Forelimb muscle (tissue), 1 donor: ENCODE data around the gene CPNE4. TPM values are rescaled to one million over a fixed set of nuclear protein-coding genes. Genes with fewer than 3 reads are reported as not detected.

Source experiments
- DNase-seq: peaks from one replicate; pipeline ENCODE4 v3.0.0-alpha.2; 2013; ENCODE audit warnings: low read depth
- polyA plus RNA-seq: library from polyadenylated mRNA; unstranded; fragments of 120-200 nt; gene quantifications from one replicate; pipeline ENCODE4 v1.2.1, GENCODE V29; 2013; ENCODE audit not compliant: insufficient read length

Gene CPNE4
- polyA plus RNA-seq, 1 donor, result 0.23 TPM

GRCh38 chr3:131602011-131602779 is 432.6 kb downstream of the CPNE4 start:
- no peak for DNase-seq

GRCh38 chr3:131597816-131598215 is 437.0 kb downstream of the CPNE4 start:
- DNase-seq, result no peak

GRCh38 chr3:131596884-131597283 is 437.9 kb downstream of the CPNE4 start:
- DNase-seq, result no peak

GRCh38 chr3:131591394-131592014 is 443.3 kb downstream of the CPNE4 start:
- DNase-seq, result no peak

GRCh38 chr3:131586277-131586676 is 448.5 kb downstream of the CPNE4 start:
- no peak for DNase-seq

GRCh38 chr3:131582438-131582837 is 452.4 kb downstream of the CPNE4 start:
- no peak for DNase-seq

- DNase-seq, result no peak
Measured at GRCh38 chr3:131568460-131568859, 466.4 kb downstream of the CPNE4 start.

- no peak for DNase-seq
Measured at GRCh38 chr3:131564812-131565211, 470.0 kb downstream of the CPNE4 start.

GRCh38 chr3:131561511-131561910 is 473.3 kb downstream of the CPNE4 start:
- no peak for DNase-seq

GRCh38 chr3:131560795-131561194 is 474.0 kb downstream of the CPNE4 start:
- no peak for DNase-seq

- DNase-seq, result no peak
Measured at GRCh38 chr3:131555456-131555855, 479.4 kb downstream of the CPNE4 start.

- no peak for DNase-seq
Measured at GRCh38 chr3:131553495-131554247, 481.1 kb downstream of the CPNE4 start.

GRCh38 chr3:131551761-131552160 is 483.1 kb downstream of the CPNE4 start:
- no peak for DNase-seq

- DNase-seq, result no peak
Measured at GRCh38 chr3:131550562-131551465, 484.0 kb downstream of the CPNE4 start.

GRCh38 chr3:131549340-131549739 is 485.5 kb downstream of the CPNE4 start:
- DNase-seq, result no peak

- no peak for DNase-seq
Measured at GRCh38 chr3:131547585-131547984, 487.2 kb downstream of the CPNE4 start.

- no peak for DNase-seq
Measured at GRCh38 chr3:131546441-131546840, 488.4 kb downstream of the CPNE4 start.

GRCh38 chr3:131544557-131544956 is 490.3 kb downstream of the CPNE4 start:
- no peak for DNase-seq

GRCh38 chr3:131543714-131544113 is 491.1 kb downstream of the CPNE4 start:
- no peak for DNase-seq

- DNase-seq, result no peak
Measured at GRCh38 chr3:131541288-131541687, 493.5 kb downstream of the CPNE4 start.

- no peak for DNase-seq
Measured at GRCh38 chr3:131540821-131541220, 494.0 kb downstream of the CPNE4 start.

GRCh38 chr3:131540143-131540542 is 494.7 kb downstream of the CPNE4 start:
- no peak for DNase-seq
